ENCODE data around the gene MXRA7. TPM values are rescaled to one million over a fixed set of nuclear protein-coding genes. Genes with fewer than 3 reads are reported as not detected.

MXRA7 gene
- total and polyA plus RNA-seq, 2 donors (not counting 1 experiment from before 2014, with no cell fraction given): 5.5 to 16.1 TPM

DNA sequence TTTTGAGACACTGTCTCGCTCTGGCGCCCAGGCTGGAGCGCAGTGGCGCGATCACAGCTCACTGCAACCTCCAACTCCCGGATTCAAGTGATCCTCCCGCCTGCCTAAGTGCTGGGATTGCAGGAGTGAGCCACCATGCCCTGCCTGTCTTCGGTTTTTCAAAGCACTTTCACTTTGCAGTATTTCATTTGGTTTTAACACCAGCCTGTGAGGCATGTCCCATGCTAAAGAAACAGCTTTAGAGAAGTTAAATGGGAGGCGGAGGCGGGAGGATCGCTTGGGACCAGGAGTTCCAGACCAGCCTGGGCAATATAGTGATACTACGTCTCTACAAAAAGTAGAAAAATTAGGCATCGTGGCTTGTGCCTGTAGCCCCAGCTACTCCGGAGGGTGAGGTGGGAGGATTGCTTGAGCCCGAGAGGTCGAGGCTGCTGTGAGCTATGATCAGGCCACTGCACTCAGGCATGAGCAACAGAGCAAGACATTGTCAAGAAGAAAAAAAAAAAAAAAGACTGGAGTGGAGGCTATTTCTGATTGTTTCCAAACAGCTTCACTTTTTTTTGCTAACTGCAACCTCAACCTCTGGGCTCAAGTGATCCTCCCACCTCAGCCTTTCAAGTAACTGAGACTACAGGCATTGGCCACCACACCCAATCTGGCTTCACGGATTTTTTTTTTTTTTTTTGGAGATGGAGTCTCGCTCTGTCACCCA, 17.1 kb upstream of the MXRA7 start:
- Histone ChIP-seq H3K4me1 (ENCODE audit: control insufficient read depth in 2 of 2, insufficient read depth in 2 of 2, low read length in 2 of 2) (peaks cover 34 to 56% of the 10 kb centered on the region in 2 donors), H2AFZ (ENCODE audit: insufficient read depth, low read depth, low read length, poor library complexity, severe bottlenecking) (peak overlapping the region; percentile 77), H3K79me2 (ENCODE audit: control insufficient read depth, insufficient read depth, low read length) (peaks cover 74% of the 10 kb centered on the region), H3K4me2 (replicated peaks; ENCODE audit: low read depth, low read length, poor library complexity, severe bottlenecking) (peak overlapping the region; percentile 95), H3K36me3 (replicated peaks in 1 of 2; ENCODE audit: control extremely low read depth in 1 of 2, control insufficient read depth in 1 of 2, extremely low read depth in 1 of 2, insufficient read depth in 2 of 2, low read length in 1 of 2) (peaks cover 0 to 42% of the 10 kb centered on the region in 2 experiments), H4K20me1 (ENCODE audit: control insufficient read depth, insufficient read depth, low read length, poor library complexity, severe bottlenecking) (peaks cover 26% of the 10 kb centered on the region), H3K9me3 (ENCODE audit: control extremely low read depth in 1 of 3, control insufficient read depth in 2 of 3, insufficient read depth in 1 of 3, low read length in 2 of 3) (no peaks in the 10 kb centered on the region), H3K27me3 (replicated peaks in 1 of 4; ENCODE audit: control extremely low read depth in 1 of 4, control insufficient read depth in 3 of 4, insufficient read depth in 4 of 4, low read length in 3 of 4) (no peaks in the 10 kb centered on the region), H3K27ac (ENCODE audit: low read length in 2 of 2) (peak overlapping the region; percentile 98 to 99), H3K9ac (ENCODE audit: low read length) (peak overlapping the region; percentile 99), H3K4me3 (ENCODE audit: control extremely low read depth in 1 of 5, extremely low read depth in 1 of 5, insufficient read depth in 1 of 5, low read depth in 2 of 5, low read length in 4 of 5) (peak overlapping the region; percentile 45 to 92 (median 84))
- Mint-ChIP-seq H3K4me3 (peak overlapping the region; percentile 99), H3K27ac (peak overlapping the region; percentile 99), H3K9me3 (ENCODE audit: insufficient read depth) (no peaks in the 10 kb centered on the region), H3K4me1 (peaks cover 57% of the 10 kb centered on the region), H3K27me3 (no peaks in the 10 kb centered on the region)
- ChIA-PET POLR2A (interaction anchor here (0.5 to 5.6 kb wide), 2 partner anchors 9 to 89 kb away, joined by 6 to 75 read pairs; partner anchors contain the start of genes MFSD11 and SRSF2), CTCF (interaction anchor here (1.0 to 6.3 kb wide), 4 partner anchors 9 to 328 kb away, joined by 3 to 56 read pairs (median 18); partner anchors contain the start of genes MFSD11 and SRSF2)
- DNase-seq (peak; percentile 68), ATAC-seq (ENCODE audit: low read depth) (no peak)
- intact Hi-C loops (cut with micrococcal nuclease): loop anchor here (2.0 to 5.0 kb wide), 3 partner anchors 17 to 943 kb away; partner anchors contain the start of genes MXRA7, UBE2O and UNK
- WGBS (ENCODE audit: insufficient coverage): 38% methylated on average over 13 of the region's 18 CpGs
- TF ChIP-seq EZH2 (IDR thresholded peaks at IDR 0.05; ENCODE audit: borderline replicate concordance, insufficient read depth, low read depth, low read length, poor library complexity, severe bottlenecking): no peak
- TF ChIP-seq, protein P1, sequence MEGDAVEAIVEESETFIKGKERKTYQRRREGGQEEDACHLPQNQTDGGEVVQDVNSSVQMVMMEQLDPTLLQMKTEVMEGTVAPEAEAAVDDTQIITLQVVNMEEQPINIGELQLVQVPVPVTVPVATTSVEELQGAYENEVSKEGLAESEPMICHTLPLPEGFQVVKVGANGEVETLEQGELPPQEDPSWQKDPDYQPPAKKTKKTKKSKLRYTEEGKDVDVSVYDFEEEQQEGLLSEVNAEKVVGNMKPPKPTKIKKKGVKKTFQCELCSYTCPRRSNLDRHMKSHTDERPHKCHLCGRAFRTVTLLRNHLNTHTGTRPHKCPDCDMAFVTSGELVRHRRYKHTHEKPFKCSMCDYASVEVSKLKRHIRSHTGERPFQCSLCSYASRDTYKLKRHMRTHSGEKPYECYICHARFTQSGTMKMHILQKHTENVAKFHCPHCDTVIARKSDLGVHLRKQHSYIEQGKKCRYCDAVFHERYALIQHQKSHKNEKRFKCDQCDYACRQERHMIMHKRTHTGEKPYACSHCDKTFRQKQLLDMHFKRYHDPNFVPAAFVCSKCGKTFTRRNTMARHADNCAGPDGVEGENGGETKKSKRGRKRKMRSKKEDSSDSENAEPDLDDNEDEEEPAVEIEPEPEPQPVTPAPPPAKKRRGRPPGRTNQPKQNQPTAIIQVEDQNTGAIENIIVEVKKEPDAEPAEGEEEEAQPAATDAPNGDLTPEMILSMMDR (IDR thresholded peaks at IDR 0.05): no peak

Measured in B cell (primary cell).